MM.1S (cell line): Measurements from ENCODE around the gene PSMA7.

Source experiments
- EZH2phosphoT487 ChIP-seq: fragments of 300-600 bp; sonication (generic); IDR thresholded peaks from 2 replicates; pipeline ENCODE4 v1.6.1; 2018; ENCODE audit warnings: antibody characterized with exemption, low read length
- TF ChIP-seq, protein P1 (sequence below): fragments of 300-600 bp; sonication (generic); IDR thresholded peaks from 2 replicates; pipeline ENCODE4 v1.5.1; 2016; ENCODE audit warnings: antibody characterized with exemption, low read length, mixed read lengths

DNA sequence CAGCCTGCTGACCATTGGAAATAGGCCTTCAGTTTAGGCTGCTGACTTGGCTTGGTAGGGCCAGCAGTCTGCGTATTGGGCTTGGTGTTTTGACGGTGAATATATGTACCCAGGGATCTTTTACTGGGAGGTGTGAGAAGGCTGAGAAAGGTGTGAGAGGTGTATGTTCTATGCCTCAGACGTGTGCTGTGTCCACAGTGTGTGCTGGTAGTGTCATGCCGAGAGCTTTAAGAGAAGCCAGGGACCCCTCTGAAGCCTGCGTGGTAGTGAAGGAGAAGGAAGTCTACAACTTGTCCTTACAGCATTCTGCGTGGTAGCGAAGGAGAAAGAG, 2.5 kb upstream of the PSMA7 start:
- TF ChIP-seq, protein P1, sequence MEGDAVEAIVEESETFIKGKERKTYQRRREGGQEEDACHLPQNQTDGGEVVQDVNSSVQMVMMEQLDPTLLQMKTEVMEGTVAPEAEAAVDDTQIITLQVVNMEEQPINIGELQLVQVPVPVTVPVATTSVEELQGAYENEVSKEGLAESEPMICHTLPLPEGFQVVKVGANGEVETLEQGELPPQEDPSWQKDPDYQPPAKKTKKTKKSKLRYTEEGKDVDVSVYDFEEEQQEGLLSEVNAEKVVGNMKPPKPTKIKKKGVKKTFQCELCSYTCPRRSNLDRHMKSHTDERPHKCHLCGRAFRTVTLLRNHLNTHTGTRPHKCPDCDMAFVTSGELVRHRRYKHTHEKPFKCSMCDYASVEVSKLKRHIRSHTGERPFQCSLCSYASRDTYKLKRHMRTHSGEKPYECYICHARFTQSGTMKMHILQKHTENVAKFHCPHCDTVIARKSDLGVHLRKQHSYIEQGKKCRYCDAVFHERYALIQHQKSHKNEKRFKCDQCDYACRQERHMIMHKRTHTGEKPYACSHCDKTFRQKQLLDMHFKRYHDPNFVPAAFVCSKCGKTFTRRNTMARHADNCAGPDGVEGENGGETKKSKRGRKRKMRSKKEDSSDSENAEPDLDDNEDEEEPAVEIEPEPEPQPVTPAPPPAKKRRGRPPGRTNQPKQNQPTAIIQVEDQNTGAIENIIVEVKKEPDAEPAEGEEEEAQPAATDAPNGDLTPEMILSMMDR, result no peak
- no peak for TF ChIP-seq EZH2phosphoT487
